Fibroblast of skin of left quadriceps (primary cell): ENCODE measurements around the gene PXDN.

Source experiments
- DNase-seq, 2 experiments: peaks; one replicate each; pipeline ENCODE4 v3.0.0-alpha.2; 2013; ENCODE audit warnings: low read depth in 2 of 2

The PXDN gene

DNA sequence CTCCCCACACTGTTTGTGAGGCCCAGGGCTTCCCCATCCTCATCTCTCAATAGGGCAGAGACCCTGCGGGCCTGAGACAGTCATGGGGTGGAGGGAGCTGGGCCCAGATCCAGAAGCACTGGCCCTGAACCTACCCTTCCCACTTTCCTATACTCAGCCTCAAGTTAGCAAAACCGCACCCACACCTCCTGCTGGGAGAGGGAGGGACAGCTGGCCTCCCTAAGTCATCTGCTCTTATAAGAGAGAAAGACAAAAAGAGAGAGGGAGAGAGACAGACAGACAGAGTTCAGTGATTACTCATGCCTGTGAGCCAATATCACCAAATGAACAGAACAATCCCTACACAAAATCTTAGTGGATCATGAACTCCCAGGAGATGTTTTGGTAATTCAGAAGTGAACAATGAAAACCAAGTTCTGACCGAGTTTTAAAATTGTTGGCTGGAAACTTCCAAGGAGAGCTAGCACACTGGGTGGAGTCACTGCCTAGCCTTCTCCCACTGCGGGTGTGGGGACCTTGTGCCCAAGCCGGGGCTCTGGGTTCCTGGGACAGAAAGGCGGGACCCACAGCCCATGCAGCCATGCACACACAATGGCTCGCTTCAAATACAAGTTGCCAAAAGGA lies 130.5 kb downstream of the PXDN start:
- DNase-seq, result no peak

DNA sequence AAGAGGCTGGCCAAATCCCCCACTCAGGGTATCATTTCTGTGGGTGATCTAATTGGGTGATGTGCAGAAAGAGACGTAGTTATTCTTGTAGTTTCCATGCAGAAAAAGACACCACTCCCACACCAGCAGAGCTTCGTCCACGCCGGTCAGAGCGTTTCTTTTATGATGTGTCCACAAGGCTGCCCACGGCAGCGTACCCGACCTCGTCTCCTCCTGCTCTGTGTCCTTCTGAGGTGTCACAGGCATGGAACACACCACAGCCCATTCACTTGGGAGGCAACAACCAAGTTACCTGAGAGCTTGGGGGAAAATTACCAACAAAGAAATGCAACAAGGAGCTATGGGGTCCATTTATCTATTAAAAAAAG lies 131.3 kb downstream of the PXDN start:
- DNase-seq, result no peak

DNA sequence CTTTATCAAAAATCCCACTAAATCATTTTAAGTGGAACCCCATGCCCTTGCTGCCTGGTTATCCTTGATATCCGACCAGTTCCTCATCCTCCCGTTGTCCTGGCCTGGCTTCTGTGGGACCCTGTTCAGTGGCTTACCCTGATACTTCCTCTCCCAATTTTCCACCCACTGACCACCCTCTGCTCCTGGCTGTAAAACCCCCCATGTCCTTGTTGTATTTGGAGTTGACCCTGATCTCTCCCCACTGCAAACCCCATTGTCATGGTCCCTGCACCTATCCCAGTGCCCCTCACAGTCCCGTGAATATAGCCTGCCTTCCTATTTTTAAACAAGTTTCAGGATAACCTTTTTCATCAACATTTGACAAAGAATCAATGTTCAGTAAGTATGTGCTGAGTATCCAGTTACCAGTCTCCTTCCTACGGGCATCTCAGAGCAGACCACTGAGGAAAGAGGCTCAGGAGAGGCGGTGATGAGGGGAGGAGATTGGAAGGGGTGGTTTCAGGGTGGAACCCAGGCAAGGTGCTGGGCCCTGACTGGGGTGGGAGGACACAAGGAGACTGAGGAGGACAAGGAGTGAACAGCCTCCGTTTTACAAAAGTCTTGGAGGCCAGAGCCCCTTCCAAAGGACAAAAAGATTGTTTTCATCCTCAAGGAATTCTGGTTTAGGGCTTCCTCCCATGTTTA lies 131.8 kb downstream of the PXDN start:
- no peak for DNase-seq

DNA sequence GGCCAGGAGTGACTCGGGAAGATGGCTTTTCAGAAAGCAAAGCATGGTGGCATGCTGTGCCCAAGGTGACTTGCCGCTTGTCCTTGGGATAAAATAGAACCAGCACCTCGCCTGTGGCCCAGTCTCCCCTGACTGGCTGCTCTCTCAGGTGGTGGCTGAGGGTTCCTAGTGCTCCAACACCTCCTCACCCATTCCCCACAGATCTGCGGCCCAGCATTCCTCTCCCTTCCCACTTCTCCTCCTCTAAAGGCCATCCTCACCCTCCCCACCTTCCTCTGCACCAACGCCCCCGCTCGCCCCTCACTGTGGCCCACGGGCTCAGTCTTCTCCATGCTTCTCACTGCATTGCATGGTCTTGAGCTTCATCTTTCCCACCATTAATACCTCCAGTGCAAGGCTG lies 132.4 kb downstream of the PXDN start:
- DNase-seq, result no peak

DNA sequence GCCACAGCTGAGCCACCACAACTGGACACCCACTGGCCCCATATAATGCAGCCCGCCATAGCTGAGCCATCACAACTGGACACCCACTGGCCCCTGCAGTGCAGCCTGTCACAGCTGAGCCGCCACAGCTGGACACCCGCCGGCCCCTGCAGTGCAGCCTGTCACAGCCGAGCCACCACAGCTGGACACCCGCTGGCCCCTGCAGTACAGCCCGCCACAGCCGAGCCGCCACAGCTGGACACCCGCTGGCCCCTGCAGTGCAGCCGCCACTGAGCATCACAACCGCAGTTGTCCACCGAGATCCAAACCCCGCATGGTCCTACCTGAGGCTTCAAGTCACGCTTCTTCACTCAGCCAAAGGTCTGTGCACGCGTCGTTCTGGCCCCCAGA lies 134.2 kb downstream of the PXDN start:
- no peak for DNase-seq

DNA sequence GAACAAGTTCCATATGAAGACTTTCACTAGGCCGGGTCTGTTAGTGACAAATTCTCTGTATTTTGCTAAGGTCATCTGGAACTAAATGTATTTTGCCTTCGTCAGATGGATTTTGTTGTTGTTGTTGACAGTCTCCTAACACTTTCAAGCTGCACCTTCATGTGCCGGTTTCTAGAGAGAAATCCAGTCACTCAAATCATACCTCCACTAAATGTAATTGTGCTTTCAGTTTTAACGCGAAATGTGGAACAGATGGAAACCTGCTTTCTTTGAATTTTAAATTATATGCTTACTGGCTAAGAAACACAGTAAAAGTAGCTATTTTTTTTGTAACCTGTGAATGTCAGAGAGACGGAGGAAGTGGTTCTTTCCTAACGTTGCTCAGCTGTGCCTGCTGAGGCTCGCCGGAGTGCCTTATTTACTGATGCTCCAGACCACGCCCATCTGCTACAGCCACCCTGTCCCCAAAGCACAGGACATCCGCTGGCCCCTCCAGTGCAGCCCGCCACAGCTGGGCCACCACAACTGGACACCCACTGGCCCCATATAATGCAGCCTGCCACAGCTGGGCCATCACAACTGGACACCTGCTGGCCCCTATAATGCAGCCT lies 134.7 kb downstream of the PXDN start:
- no peak for DNase-seq

DNA sequence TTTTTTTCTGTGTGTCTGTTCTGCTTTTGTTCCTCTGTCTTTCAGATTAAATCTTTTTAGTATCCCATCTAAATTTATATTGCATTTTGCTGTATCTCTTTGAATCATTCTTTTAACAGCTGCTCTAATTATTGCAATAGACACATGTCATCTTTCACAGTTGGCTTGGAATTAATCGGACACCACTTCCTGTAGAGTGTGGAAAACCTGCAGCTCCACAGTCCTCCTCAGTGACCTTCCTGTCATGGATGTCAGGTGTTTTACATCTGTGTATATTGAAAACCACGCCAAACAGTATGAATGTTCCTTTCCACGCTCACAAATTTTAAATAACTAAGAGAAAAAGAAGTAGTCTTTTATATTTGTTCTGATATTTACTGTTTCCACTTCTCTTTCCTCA lies 135.3 kb downstream of the PXDN start:
- DNase-seq, result no peak

DNA sequence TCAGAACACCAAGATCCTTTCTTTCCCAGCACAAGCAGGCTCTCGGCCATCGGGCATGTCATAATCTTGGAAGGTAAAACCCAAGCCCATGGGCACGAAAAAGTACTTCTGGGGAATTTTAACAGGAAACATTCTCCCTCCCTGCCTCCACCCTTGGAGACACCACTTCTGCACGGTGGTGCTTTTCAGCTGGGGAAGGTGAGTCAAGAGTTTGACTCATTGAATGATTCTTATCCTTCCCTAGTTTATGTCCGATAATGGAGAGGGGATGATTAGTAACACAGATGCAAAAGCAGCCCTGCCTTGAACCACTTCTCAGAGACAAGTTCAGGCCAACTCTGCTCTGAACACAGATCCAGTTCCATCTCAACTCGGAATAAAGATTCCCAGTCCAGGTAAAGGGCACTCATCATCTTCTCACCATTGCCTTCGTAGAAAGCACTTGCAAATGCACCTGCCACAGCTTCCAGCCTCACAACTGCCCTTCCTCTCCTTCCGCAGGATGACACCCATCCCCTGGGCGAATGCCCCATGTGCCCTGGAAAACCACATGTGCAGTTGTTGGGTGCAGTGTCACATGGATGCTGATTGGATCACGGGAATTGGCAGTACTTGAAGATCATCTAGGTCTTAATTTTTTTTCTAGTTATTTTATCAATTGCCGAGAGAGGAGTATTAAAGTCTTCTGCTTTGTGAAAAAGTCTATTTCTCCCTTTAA lies 136.2 kb downstream of the PXDN start:
- DNase-seq, result no peak

DNA sequence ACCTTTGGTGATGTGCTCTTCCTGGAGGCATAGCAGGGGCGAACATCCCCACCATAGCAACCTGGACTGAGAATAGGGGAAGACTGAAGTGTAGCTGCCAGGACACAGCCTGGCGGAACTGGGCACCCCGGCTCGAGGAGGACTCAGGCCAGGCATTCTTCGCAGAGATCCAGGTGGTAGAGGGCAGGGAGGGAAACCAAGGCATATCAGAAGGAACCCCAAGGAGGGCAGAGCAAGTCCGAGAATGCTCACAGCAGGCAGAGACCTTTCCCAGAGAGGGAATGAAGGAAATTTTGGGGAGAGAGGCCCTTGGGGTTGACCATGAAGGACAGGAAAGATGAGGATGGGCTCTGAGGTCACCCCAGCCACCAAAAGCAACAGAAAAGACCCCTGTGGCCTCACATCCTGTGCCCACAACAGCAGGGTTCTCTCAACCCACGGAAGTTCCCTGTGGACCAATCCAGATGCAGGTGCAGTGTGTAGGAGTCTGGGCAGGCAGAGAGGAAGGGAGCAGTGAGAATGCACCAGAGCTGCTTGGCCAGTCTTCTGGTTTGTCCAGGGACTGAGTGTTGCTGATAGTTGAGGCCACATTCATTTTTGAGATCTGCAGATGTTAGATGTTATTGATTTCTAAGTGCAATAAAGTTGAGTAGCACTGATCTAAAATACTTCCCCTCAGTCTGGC lies 136.9 kb downstream of the PXDN start:
- no peak for DNase-seq

DNA sequence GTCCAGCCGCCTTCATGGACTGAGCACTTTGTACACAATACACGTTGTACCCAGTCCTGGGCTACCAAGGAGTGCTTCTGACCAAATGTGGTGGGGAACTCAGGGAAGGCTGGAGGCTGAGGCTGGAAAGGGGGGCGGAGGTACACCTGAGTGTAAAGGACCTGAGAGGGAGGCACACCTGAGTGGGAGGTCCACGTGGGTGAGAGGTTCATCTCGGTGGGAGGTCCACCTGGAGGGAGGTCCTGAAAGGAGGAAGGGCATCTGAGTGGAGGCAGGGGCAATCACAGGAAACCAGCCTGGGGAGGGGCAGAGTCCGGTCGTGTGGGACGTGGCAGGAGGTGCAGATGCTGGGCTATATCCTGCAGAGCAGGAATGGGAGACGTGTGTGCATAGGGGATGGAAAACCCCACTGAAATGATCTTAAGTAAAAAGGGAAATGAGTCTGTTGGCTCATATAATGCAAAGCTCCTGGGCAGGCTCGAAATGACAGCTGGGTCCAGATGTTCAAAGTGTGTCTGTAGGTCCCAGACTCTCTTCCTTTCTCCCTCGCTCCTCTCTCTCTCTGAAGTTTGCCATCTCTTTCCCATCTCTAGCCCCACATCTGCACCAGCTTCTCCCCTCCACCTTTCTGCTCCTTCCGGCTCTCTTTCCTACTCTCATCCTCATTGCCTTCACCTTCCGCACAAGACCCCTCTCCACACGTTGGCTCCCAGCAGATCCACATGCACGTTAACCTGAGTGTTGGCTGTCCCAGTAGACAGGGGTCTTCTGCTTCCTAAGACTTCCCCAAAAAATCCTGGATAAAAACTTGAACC lies 137.7 kb downstream of the PXDN start:
- no peak for DNase-seq

DNA sequence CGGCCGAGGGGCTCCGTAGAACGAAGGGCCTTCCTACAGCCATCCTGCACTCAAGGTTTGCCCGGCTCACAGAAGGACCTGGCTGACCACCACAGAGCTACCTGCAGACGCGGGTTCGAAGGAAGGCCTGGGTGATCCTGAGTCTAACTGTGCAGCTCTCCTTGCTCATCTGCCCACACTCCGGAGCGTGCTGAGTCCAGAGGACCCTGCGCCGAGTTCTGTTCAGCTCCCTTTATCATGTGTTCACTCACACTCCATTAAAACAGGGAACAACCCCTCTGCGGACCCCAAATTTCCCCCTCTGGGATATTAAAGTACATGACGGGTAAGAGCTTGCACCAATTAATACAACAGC lies 138.3 kb downstream of the PXDN start:
- DNase-seq, result no peak

DNA sequence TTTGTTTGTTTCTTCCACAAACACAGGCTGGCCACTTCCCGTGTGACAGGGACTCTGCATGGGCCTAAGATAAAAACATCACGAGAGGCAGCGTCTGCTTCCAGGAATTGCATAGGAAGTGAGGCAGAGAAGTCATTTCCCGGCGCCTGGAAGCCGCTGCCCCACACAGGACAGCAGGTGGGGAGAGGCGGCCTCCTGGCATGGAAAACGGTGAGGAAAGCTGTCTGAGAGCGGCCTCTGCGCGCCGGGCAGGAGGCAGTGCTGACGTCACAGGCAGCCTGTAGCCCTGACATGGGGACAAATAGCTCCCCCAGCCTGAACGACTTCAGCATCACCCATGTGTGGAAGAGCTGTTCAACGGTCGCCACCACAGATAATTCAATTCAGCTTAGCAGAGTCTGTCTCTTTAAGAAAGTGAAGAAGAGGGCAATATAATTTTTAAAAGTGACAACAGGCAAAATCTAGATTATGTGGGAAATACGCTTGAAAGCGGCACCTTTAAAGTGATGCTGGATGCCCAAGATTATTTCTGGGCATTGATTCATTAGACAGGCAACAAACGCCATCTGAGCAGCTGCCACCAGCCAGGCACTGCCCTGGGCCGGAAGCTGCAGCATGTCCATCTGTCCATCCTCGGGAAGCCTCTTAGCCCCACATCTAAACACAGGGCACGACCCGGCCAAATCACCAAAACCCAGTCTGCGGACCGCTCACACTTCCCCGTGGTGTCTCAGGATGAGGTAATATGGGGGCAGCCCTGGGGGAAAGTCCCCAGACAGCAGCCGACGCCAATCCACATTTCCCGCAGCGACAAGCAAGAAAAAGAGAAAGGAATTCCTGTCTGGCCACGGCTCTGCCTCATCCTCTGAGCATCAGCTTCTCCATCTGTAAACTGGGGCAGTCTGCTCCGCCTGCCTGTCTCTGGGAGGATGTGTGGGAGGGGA lies 138.9 kb downstream of the PXDN start:
- DNase-seq, result no peak

DNA sequence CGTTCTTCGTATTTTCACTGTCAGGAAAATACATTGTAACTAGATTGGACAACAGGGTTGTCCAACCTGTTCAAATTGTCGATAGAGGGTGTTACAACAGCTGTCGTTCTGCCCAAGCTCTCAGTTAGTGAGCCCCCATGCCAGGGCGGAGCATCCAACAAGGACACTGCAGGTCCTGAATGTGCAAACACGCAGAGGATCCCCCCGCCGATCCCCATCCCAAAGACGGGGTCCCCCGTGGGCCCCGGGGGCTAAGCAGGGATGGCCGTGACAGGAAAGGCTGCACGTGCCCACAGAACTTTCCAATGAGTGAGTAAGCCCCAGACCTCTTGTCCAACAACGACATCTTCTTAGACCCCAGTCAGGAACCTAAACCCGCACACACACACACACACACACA lies 140.8 kb downstream of the PXDN start:
- no peak for DNase-seq

DNA sequence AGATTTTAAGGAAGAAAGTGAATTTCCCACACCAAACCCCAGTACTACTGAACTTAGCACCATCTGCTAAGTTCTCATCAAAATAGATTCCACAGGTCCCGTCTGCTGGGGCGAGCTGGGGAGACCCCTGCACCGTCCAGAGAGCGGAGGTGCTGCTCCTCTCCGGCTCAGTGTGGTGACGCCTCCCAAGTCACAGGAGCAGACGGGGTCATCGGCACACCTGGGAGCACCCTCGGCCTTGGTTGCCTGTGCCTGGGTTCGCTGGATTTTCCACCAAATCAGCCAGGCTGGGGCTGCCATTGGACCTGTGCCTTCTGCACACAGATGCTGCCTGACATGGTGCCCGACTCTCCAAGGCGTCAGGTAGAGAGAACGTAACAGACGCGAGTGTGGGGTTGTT lies 141.3 kb downstream of the PXDN start:
- no peak for DNase-seq

DNA sequence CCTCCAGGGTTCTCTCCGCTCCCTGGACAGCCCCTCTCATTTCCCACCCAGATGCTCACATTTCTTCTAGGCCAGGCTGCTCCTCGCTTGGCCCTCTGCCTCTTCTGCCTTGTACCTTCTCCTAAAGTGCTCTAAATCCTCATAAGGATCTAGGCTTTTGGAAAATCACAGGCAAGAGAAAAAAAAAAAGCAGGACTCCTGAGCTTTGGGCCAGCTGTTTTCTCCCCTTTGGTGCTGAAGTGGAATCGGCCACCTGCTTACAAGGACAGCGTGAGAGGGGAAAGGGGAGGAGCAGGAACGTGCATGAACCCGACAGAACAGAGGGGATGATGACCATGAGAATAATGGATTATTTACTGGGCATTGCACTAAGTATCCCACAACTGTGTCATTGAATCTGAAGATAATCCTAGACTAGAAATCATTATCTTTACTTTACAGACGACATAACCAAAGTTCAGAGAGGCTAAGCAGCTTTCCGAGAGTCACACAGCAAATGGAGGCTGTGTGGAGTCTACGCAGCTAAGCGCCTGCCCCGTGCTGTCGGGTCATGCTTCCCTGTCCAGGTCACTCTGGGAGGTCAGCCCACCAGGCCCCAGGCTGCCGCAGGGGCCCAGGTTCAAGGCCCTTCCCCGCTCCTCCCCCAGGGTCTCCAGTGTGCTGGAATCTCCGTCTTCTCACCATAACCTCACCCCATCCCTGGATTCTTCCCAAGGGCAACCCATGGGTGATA lies 141.9 kb downstream of the PXDN start:
- no peak for DNase-seq

DNA sequence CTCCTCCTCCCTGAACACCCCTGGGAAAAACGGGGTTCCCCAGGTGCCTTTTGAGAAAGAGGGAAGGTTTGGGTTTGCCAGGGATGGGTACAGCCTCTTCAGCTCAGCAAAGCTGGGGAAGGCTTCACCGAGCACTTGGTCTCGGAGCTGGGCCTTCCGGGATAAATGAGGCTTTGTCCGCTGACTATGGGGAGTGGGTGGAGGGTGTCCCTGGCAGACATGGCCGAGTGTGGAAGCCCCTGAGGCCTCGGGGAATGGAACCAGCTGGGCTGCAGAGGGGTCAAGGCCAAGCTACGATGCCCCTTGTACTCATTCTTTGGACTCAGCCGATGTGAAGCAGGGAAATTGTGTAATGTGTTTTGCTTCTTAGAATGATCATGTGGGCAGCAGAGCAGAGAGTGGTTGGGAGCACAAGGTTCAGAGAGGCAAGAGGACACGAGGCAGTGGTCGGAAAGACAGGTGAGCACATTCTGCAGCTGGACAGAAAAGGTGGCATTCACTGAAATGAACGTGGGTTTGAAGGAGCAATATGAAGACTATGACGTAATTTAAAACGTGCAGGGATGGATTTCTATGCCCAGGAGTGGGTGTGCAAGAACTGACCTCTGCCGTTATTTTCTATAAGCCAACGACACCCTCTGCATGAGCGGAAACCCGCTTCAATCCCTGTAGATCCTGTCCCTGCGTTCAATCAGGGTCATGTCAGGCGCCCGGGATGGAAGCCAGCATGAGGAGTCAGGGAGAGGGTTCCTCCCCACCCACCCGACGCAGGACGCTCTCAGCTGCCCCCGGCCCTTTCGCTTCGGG lies 142.6 kb downstream of the PXDN start:
- DNase-seq, result no peak

DNA sequence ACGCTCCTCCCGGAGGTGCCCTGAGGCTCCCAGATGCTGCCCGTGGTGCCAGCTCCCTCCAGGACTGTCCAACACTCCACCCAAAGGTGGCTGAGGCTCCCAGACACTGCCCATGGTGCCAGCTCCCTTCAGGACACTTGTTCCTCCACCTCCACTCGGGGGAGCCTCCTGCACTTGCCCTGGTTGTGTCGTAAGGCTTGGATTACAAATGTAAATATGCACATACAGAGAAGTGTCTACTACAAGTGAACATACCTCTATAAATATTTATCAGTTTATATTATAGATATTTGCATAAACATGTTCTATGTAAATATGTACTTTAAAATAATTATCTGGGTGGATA lies 143.3 kb downstream of the PXDN start:
- DNase-seq, result no peak

DNA sequence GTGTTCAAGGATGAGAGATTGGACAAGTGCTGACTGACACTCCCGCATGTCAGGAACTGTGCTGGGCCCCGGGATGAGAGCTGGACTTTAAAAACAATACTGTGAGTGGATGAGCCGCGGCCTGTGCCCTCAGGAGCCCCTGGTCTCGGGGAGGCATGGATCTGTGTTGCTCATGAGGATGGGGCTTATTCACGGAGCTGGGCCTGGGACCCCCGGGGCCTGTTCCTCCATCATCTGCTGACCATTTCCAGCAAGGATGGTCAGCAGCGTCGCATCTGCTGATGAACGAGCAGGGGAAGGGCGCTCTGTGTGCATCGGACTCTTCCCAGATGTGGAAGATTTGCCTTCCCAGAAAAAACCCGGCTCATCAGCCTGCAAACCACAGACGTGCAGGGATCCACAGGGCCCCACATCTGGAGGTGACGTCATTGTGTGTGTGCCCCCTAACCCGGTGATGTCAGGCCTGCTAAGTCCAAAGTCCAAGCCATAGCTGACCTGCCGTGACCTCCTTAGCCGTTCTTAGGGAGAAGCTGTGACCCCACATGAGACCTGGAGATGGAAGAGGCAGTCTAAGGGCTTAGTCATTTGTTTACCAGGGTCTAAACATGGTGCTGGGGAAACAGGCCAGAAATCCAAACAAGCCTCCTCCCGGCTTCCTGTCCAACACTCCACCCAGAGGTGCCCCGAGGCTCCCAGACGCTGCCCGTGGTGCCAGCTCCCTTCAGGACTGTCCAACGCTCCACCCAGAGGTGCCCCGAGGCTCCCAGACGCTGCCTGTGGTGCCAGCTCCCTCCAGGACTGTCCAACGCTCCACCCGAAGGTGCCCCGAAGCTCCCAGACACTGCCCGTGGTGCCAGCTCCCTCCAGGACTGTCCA lies 143.9 kb downstream of the PXDN start:
- DNase-seq, result no peak
